B cell (primary cell): ENCODE measurements around the gene CFAP77.

ENCODE experiments used
- CTCF ChIP-seq: fragments of 200-600 bp; IDR thresholded peaks from one replicate; pipeline ENCODE4 v1.8.0; 2022; ENCODE audit warnings: antibody characterized with exemption, mild to moderate bottlenecking
- EZH2 ChIP-seq: IDR thresholded peaks from 2 replicates; pipeline ENCODE4 v1.6.1; 2012; ENCODE audit warnings: borderline replicate concordance, low read depth, mild to moderate bottlenecking, moderate library complexity, low read length; ENCODE audit not compliant: insufficient read depth, poor library complexity, severe bottlenecking

GRCh38 chr9:132506977-132507669 lies 97.1 kb downstream of the CFAP77 start:
- TF ChIP-seq CTCF (no peak), EZH2 (no peak)
